ENCODE measurements around the gene MKKS. TPM values are rescaled to one million over a fixed set of nuclear protein-coding genes. Genes with fewer than 3 reads are reported as not detected.

MKKS gene
- total RNA-seq, 1 donor from 2014 or later: 10.6 TPM

DNA sequence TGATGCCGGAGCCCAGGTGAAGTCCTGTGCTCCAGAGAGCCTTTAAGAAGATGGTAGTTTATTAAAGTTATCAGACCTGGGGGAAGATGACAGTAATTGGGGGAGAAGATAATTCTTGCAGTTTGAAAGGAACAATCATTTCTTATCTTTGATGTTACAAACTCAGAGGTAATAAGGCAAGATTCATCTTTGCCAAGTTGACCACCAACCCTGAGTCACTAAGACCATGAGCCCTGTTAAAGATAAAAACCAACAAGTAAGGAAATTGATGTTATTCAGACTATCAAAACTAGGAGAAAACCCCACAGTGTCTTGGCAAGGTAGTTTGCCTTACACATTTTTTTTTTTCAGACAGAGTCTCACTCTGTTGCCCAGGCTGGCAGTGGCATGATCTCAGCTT is 73.1 kb downstream of the MKKS start:
- Mint-ChIP-seq H3K9me3 (ENCODE audit: unreplicated experiment) (no peaks in the 10 kb centered on the region), H3K27me3 (ENCODE audit: unreplicated experiment) (no peaks in the 10 kb centered on the region), H3K36me3 (ENCODE audit: low read depth, unreplicated experiment) (no peaks in the 10 kb centered on the region), H3K27ac (ENCODE audit: unreplicated experiment) (no peak overlapping the region), H3K4me1 (ENCODE audit: unreplicated experiment) (no peaks in the 10 kb centered on the region), H3K4me3 (ENCODE audit: unreplicated experiment) (no peak overlapping the region)
- no peak for TF ChIP-seq CTCF (IDR thresholded peaks at IDR 0.05; ENCODE audit: unreplicated experiment)
- no peak for DNase-seq (ENCODE audit: low spot score)

DNA sequence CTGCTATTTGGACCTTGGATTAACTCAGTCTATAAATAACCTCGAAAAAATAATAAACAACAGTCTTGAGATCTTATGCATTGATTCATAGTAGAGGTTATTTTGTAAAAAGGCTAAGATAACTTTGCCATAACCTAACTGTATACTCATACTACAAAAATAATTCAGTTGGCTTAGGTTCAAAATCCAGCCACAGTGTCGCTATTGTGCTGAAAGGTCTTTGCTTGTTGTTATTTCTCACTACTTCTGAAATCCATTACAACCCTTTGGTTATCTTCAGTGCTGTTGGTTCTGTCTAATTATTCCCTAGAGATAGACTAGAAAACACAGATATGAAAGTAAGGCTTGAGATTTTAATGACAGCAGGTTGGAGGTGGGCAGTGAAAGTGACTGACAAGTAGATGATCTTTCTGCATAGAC is 74.4 kb downstream of the MKKS start:
- H3K4me3 Mint-ChIP-seq (ENCODE audit: unreplicated experiment): no peak overlapping the region
- no peaks in the 10 kb centered on the region for H3K4me1 Mint-ChIP-seq (ENCODE audit: unreplicated experiment)
- H3K9me3 Mint-ChIP-seq (ENCODE audit: unreplicated experiment): no peaks in the 10 kb centered on the region
- no peak overlapping the region for H3K27ac Mint-ChIP-seq (ENCODE audit: unreplicated experiment)
- H3K27me3 Mint-ChIP-seq (ENCODE audit: unreplicated experiment): no peaks in the 10 kb centered on the region
- TF ChIP-seq CTCF (IDR thresholded peaks at IDR 0.05; ENCODE audit: unreplicated experiment): no peak
- no peaks in the 10 kb centered on the region for H3K36me3 Mint-ChIP-seq (ENCODE audit: low read depth, unreplicated experiment)
- no peak for DNase-seq (ENCODE audit: low spot score)

GRCh38 chr20:10357974-10358373 is 76.0 kb downstream of the MKKS start:
- DNase-seq (ENCODE audit: low spot score): no peak
- no peak overlapping the region for H3K27ac Mint-ChIP-seq (ENCODE audit: unreplicated experiment)
- no peak overlapping the region for H3K4me3 Mint-ChIP-seq (ENCODE audit: unreplicated experiment)
- H3K9me3 Mint-ChIP-seq (ENCODE audit: unreplicated experiment): no peaks in the 10 kb centered on the region
- peak; percentile 73 for TF ChIP-seq CTCF (IDR thresholded peaks at IDR 0.05; ENCODE audit: unreplicated experiment)
- no peaks in the 10 kb centered on the region for H3K27me3 Mint-ChIP-seq (ENCODE audit: unreplicated experiment)
- peaks cover 4% of the 10 kb centered on the region for H3K4me1 Mint-ChIP-seq (ENCODE audit: unreplicated experiment)
- no peaks in the 10 kb centered on the region for H3K36me3 Mint-ChIP-seq (ENCODE audit: low read depth, unreplicated experiment)

DNA sequence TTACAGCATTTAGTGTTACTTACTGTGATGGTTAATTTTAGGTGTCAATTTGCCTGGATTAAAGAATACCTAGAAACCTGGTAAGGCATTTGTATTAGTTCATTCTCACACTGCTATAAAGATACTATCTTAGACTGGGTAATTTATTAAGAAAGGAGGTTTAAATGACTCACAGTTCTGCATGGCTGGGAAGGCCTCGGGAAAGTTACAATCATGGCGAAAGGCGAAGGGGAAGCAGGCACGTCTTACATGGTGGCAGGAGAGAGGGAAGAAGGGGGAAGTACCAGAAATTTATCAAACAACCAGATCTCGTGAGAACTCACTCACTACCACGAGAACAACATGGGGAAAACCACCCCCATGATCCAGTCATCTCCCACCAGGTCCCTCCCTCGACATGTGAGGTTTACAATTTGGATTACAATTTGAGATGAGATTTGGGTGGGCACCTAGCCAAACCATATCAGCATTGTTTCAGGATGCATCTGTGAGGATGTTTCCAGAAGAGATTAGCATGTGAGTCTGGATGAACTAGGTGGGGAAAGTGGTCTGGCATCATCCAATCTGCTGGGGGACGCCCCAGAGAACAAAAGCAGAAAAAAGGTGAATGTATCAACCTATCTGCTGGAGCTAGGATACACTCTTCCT is 76.8 kb downstream of the MKKS start:
- H3K9me3 Mint-ChIP-seq (ENCODE audit: unreplicated experiment): no peaks in the 10 kb centered on the region

More for the DNA sequence above, 76.8 kb downstream of the MKKS start:
- H3K27me3 Mint-ChIP-seq (ENCODE audit: unreplicated experiment): no peaks in the 10 kb centered on the region
- no peak for DNase-seq (ENCODE audit: low spot score)
- H3K4me3 Mint-ChIP-seq (ENCODE audit: unreplicated experiment): no peak overlapping the region
- peaks cover 11% of the 10 kb centered on the region for H3K4me1 Mint-ChIP-seq (ENCODE audit: unreplicated experiment)
- H3K27ac Mint-ChIP-seq (ENCODE audit: unreplicated experiment): no peak overlapping the region
- TF ChIP-seq CTCF (IDR thresholded peaks at IDR 0.05; ENCODE audit: unreplicated experiment): no peak
- no peaks in the 10 kb centered on the region for H3K36me3 Mint-ChIP-seq (ENCODE audit: low read depth, unreplicated experiment)

Measured in endothelial cell (in vitro differentiated cells).